Smooth muscle cell (in vitro differentiated cells): Measurements from ENCODE around the gene TBC1D9B. TPM values are rescaled to one million over a fixed set of nuclear protein-coding genes. Genes with fewer than 3 reads are reported as not detected.

Source experiments
- DNase-seq: peaks from one replicate; lab custom pipeline; 2025; ENCODE audit not compliant: unreplicated experiment; lab: John Stamatoyannopoulos, UW
- H2AFZ ChIP-seq: fragments of 200-600 bp; sonication (generic); 2 replicates; pipeline ENCODE4 v1.6.0; 2016; ENCODE audit warnings: antibody characterized with exemption, low read depth, mild to moderate bottlenecking
- H3F3A ChIP-seq: fragments of 200-600 bp; sonication (generic); 2 replicates; pipeline ENCODE4 v1.6.0; 2017; ENCODE audit warnings: antibody characterized with exemption, low read depth
- H3K27ac ChIP-seq: fragments of 200-600 bp; sonication (generic); 2 replicates; pipeline ENCODE4 v1.5.1; 2016; ENCODE audit warnings: low read depth, mild to moderate bottlenecking
- H3K27me3 ChIP-seq: fragments of 200-600 bp; sonication (generic); 2 replicates; pipeline ENCODE4 v1.6.1; 2016; ENCODE audit warnings: low read depth, mild to moderate bottlenecking
- H3K36me3 ChIP-seq: fragments of 200-600 bp; sonication (generic); 2 replicates; pipeline ENCODE4 v1.5.1; 2016; ENCODE audit warnings: low read depth
- H3K4me1 ChIP-seq: fragments of 200-600 bp; sonication (generic); 2 replicates; pipeline ENCODE4 v1.5.1; 2016; ENCODE audit warnings: low read depth
- H3K4me2 ChIP-seq: fragments of 200-600 bp; sonication (generic); 2 replicates; pipeline ENCODE4 v1.6.0; 2016; ENCODE audit warnings: mild to moderate bottlenecking
- H3K4me3 ChIP-seq: fragments of 200-600 bp; sonication (generic); 2 replicates; pipeline ENCODE4 v1.5.1; 2016; ENCODE audit warnings: mild to moderate bottlenecking
- H3K79me2 ChIP-seq: fragments of 200-600 bp; sonication (generic); 2 replicates; pipeline ENCODE4 v1.6.0; 2016; ENCODE audit warnings: low read depth, mild to moderate bottlenecking
- H3K9ac ChIP-seq: fragments of 200-600 bp; sonication (generic); 2 replicates; pipeline ENCODE4 v1.6.0; 2016; ENCODE audit warnings: low read depth
- H3K9me3 ChIP-seq: fragments of 200-600 bp; sonication (generic); replicated peaks from 2 replicates; pipeline ENCODE4 v1.5.1; 2016; ENCODE audit warnings: low read depth
- H4K20me1 ChIP-seq: fragments of 200-600 bp; sonication (generic); 2 replicates; pipeline ENCODE4 v1.6.0; 2016; ENCODE audit warnings: low read depth
- CTCF ChIP-seq: fragments of 200-600 bp; sonication (generic); IDR thresholded peaks from 2 replicates; pipeline ENCODE4 v1.5.1; 2017; ENCODE audit warnings: borderline replicate concordance, mild to moderate bottlenecking, antibody characterized with exemption; ENCODE audit not compliant: insufficient read depth, poor library complexity, severe bottlenecking
- WGBS: methylation state at CpG from one replicate; pipeline ENCODE4 v1.1.7; 2016; ENCODE audit warnings: low lambda C conversion rate; 5-methylcytosine and 5-hydroxymethylcytosine counted together
- polyA plus RNA-seq: library from polyadenylated mRNA; unstranded; fragments of >200 nt; fragmentation: Nextera tagmentation; extraction: Ambion mirVana; gene quantifications from 2 replicates; pipeline ENCODE4 v1.2.1, GENCODE V29; 2016
- total RNA-seq: library from RNA; depleted of rRNA; stranded (reverse); fragments of >200 nt; gene quantifications from 2 replicates; pipeline ENCODE4 v1.2.3, GENCODE V29; 2014

Gene TBC1D9B
- total and polyA plus RNA-seq, 2 experiments from 2014 or later = 47.5 to 62.3 TPM

GRCh38 chr5:179858586-179859427, 48.9 kb downstream of the TBC1D9B start, which contains the start of gene MRNIP:
Gene MRNIP, minus strand, starts transcription at chr5:179858817. Its CDS starts 21 bp downstream, at chr5:179858796.
- Histone ChIP-seq H3F3A (no peaks in the 10 kb centered on the region), H3K36me3 (no peaks in the 10 kb centered on the region), H3K4me3 (peak within 1 kb of the TSS; percentile 86), H2AFZ (peak within 1 kb of the TSS; percentile 86), H3K9me3 (no peaks in the 10 kb centered on the region), H4K20me1 (peaks cover 9% of the 10 kb centered on the region), H3K27me3 (no peaks in the 10 kb centered on the region), H3K4me1 (peaks cover 7% of the 10 kb centered on the region), H3K9ac (peak within 1 kb of the TSS; percentile 49), H3K79me2 (peaks cover 32% of the 10 kb centered on the region), H3K27ac (peak within 1 kb of the TSS; percentile 5), H3K4me2 (peak within 1 kb of the TSS; percentile 94)
- peak; percentile 82 for DNase-seq
- WGBS = 1% methylated on average over 83 of the region's 90 CpGs
- no peak for TF ChIP-seq CTCF

- Histone ChIP-seq H3K4me2 (peak overlapping the region; percentile 94), H3F3A (no peaks in the 10 kb centered on the region), H3K27ac (no peak overlapping the region), H3K4me1 (peaks cover 7% of the 10 kb centered on the region), H3K36me3 (no peaks in the 10 kb centered on the region), H3K9me3 (no peaks in the 10 kb centered on the region), H4K20me1 (peaks cover 9% of the 10 kb centered on the region), H3K79me2 (peaks cover 32% of the 10 kb centered on the region), H2AFZ (peak overlapping the region; percentile 82), H3K4me3 (peak overlapping the region; percentile 86), H3K9ac (peak overlapping the region; percentile 22), H3K27me3 (no peaks in the 10 kb centered on the region)
- no peak for TF ChIP-seq CTCF
- WGBS = 2% methylated on average over 30 of the region's 32 CpGs
- no peak for DNase-seq
These were observed 49.5 kb downstream of the TBC1D9B start for GRCh38 chr5:179858241-179858585.

- Histone ChIP-seq H3K36me3 (no peaks in the 10 kb centered on the region), H3F3A (no peaks in the 10 kb centered on the region), H3K4me2 (no peak overlapping the region), H3K9me3 (no peaks in the 10 kb centered on the region), H3K27ac (no peak overlapping the region), H4K20me1 (peaks cover 9% of the 10 kb centered on the region), H3K4me1 (peaks cover 7% of the 10 kb centered on the region), H3K9ac (no peak overlapping the region), H3K4me3 (no peak overlapping the region), H3K27me3 (no peaks in the 10 kb centered on the region), H2AFZ (no peak overlapping the region), H3K79me2 (peaks cover 32% of the 10 kb centered on the region)
- WGBS = 94% methylated on average over 8 of the region's 8 CpGs
- TF ChIP-seq CTCF = no peak
- DNase-seq = no peak
These were observed 53.3 kb downstream of the TBC1D9B start for GRCh38 chr5:179854356-179854755.
